ENCODE data around the gene DCUN1D2.
"Not testable (repeated sequence)": the region's sequence is repeated elsewhere in the genome, so short reads cannot be mapped to it uniquely, and the experiment has no call there.

The DCUN1D2 gene

GRCh38 chr13:113489549-113490495 lies 689 bp downstream of the DCUN1D2 start:
- DNase-seq (ENCODE audit: low read depth): no peak

GRCh38 chr13:113489171-113489548 lies 1.4 kb downstream of the DCUN1D2 start:
- no peak for DNase-seq (ENCODE audit: low read depth)

GRCh38 chr13:113488283-113488682 lies 2.2 kb downstream of the DCUN1D2 start:
- no peak for DNase-seq (ENCODE audit: low read depth)

GRCh38 chr13:113486698-113487097 lies 3.8 kb downstream of the DCUN1D2 start:
- no peak for DNase-seq (ENCODE audit: low read depth)

- no peak for DNase-seq (ENCODE audit: low read depth)
These were observed 5.0 kb downstream of the DCUN1D2 start for GRCh38 chr13:113485545-113485944.

- DNase-seq (ENCODE audit: low read depth): no peak
These were observed 6.8 kb downstream of the DCUN1D2 start for GRCh38 chr13:113483504-113484293.

- DNase-seq (ENCODE audit: low read depth): no peak
These were observed 7.4 kb downstream of the DCUN1D2 start for GRCh38 chr13:113483081-113483480.

GRCh38 chr13:113479179-113479578 lies 11.3 kb downstream of the DCUN1D2 start:
- no peak for DNase-seq (ENCODE audit: low read depth)

GRCh38 chr13:113477724-113478123 lies 12.8 kb downstream of the DCUN1D2 start:
- no peak for DNase-seq (ENCODE audit: low read depth)

GRCh38 chr13:113476811-113477210 lies 13.7 kb downstream of the DCUN1D2 start:
- DNase-seq (ENCODE audit: low read depth): no peak

- DNase-seq (ENCODE audit: low read depth): no peak
These were observed 14.6 kb downstream of the DCUN1D2 start for GRCh38 chr13:113475911-113476310.

- no peak for DNase-seq (ENCODE audit: low read depth)
These were observed 15.2 kb downstream of the DCUN1D2 start for GRCh38 chr13:113475280-113475679.

GRCh38 chr13:113474179-113474578 lies 16.3 kb downstream of the DCUN1D2 start:
- DNase-seq (ENCODE audit: low read depth): no peak

GRCh38 chr13:113472355-113473025 lies 18.0 kb downstream of the DCUN1D2 start:
- DNase-seq (ENCODE audit: low read depth): no peak

GRCh38 chr13:113471844-113472243 lies 18.7 kb downstream of the DCUN1D2 start:
- no peak for DNase-seq (ENCODE audit: low read depth)

GRCh38 chr13:113470635-113471163 lies 19.8 kb downstream of the DCUN1D2 start:
- not testable (repeated sequence) for DNase-seq (ENCODE audit: low read depth)

GRCh38 chr13:113470073-113470472 lies 20.4 kb downstream of the DCUN1D2 start:
- no peak for DNase-seq (ENCODE audit: low read depth)

GRCh38 chr13:113469582-113469981 lies 20.9 kb downstream of the DCUN1D2 start:
- DNase-seq (ENCODE audit: low read depth): no peak

GRCh38 chr13:113468472-113469201 lies 21.9 kb downstream of the DCUN1D2 start:
- no peak for DNase-seq (ENCODE audit: low read depth)

- no peak for DNase-seq (ENCODE audit: low read depth)
These were observed 22.5 kb downstream of the DCUN1D2 start for GRCh38 chr13:113468029-113468428.

GRCh38 chr13:113466383-113466782 lies 24.1 kb downstream of the DCUN1D2 start:
- DNase-seq (ENCODE audit: low read depth): no peak

Measured in stimulated activated CD8-positive, alpha-beta memory T cell treated with anti-CD3 and anti-CD28 coated beads, Interleukin-15, amount 100 ng/mL, for 1 hour (primary cell).